H9 (cell line): ENCODE data around the gene STYXL2. TPM values are rescaled to one million over a fixed set of nuclear protein-coding genes. Genes with fewer than 3 reads are reported as not detected.

Experiments
- DNase-seq: peaks from one replicate; pipeline ENCODE4 v3.0.0-alpha.2; 2017
- H2AFZ ChIP-seq: one replicate; pipeline ENCODE4 v1.6.1; 2013; ENCODE audit warnings: mild to moderate bottlenecking, low read length, control low read depth, moderate library complexity
- H2AK5ac ChIP-seq: 2 replicates; pipeline ENCODE4 v1.6.1; 2013; ENCODE audit warnings: low read length, control low read depth, mixed read lengths; ENCODE audit not compliant: insufficient read length
- H2BK120ac ChIP-seq: one replicate; pipeline ENCODE4 v1.6.1; 2013; ENCODE audit warnings: low read depth, mild to moderate bottlenecking, low read length, control low read depth, inconsistent platforms; ENCODE audit not compliant: poor library complexity, severe bottlenecking
- H2BK12ac ChIP-seq: 2 replicates; pipeline ENCODE4 v1.6.1; 2013; ENCODE audit warnings: low read length, control low read depth, mixed read lengths, low read depth; ENCODE audit not compliant: insufficient read length
- H2BK15ac ChIP-seq: 2 replicates; pipeline ENCODE4 v1.6.1; 2013; ENCODE audit warnings: low read depth, low read length, control low read depth
- H2BK20ac ChIP-seq: one replicate; pipeline ENCODE4 v1.6.1; 2013; ENCODE audit warnings: low read depth, mild to moderate bottlenecking, low read length, control low read depth, inconsistent platforms; ENCODE audit not compliant: poor library complexity, severe bottlenecking
- H2BK5ac ChIP-seq: 2 replicates; pipeline ENCODE4 v1.6.1; 2013; ENCODE audit warnings: low read length, control low read depth, mixed read lengths; ENCODE audit not compliant: insufficient read length
- H3K14ac ChIP-seq: 2 replicates; pipeline ENCODE4 v1.6.1; 2013; ENCODE audit warnings: low read length, control low read depth; ENCODE audit not compliant: insufficient read depth
- H3K18ac ChIP-seq: 2 replicates; pipeline ENCODE4 v1.6.1; 2013; ENCODE audit warnings: low read depth, mild to moderate bottlenecking, mixed read lengths, low read length, control low read depth; ENCODE audit not compliant: insufficient read length
- H3K23ac ChIP-seq: 2 replicates; pipeline ENCODE4 v1.6.1; 2013; ENCODE audit warnings: low read length, control low read depth, mixed read lengths, low read depth; ENCODE audit not compliant: insufficient read length
- H3K23me2 ChIP-seq: 2 replicates; pipeline ENCODE4 v1.6.1; 2013; ENCODE audit warnings: low read depth, mild to moderate bottlenecking, mixed read lengths, low read length, control low read depth; ENCODE audit not compliant: insufficient read length, poor library complexity, severe bottlenecking
- H3K27ac ChIP-seq: 2 replicates; pipeline ENCODE4 v1.5.1; 2013; ENCODE audit warnings: low read length, control low read depth, mixed read lengths, low read depth; ENCODE audit not compliant: insufficient read length
- H3K27me3 ChIP-seq: 2 replicates; pipeline ENCODE4 v1.6.1; 2013; ENCODE audit warnings: low read length, control low read depth, inconsistent platforms; ENCODE audit not compliant: insufficient read depth
- H3K4ac ChIP-seq: 2 replicates; pipeline ENCODE4 v1.6.1; 2013; ENCODE audit warnings: low read depth, mild to moderate bottlenecking, control low read depth, inconsistent platforms, low read length, moderate library complexity
- H3K4me1 ChIP-seq: 2 replicates; pipeline ENCODE4 v1.6.1; 2013; ENCODE audit warnings: low read length, control low read depth, inconsistent platforms; ENCODE audit not compliant: insufficient read depth
- H3K4me2 ChIP-seq: 2 replicates; pipeline ENCODE4 v1.6.1; 2013; ENCODE audit warnings: low read length, control low read depth, mixed read lengths; ENCODE audit not compliant: insufficient read length, insufficient read depth
- H3K56ac ChIP-seq: 2 replicates; pipeline ENCODE4 v1.6.1; 2013; ENCODE audit warnings: low read depth, mild to moderate bottlenecking, mixed read lengths, low read length, control low read depth; ENCODE audit not compliant: insufficient read length
- H3K79me1 ChIP-seq: 2 replicates; pipeline ENCODE4 v1.6.1; 2013; ENCODE audit warnings: low read depth, mild to moderate bottlenecking, moderate library complexity, low read length, control low read depth, inconsistent platforms; ENCODE audit not compliant: insufficient read depth, poor library complexity, severe bottlenecking
- H3K79me2 ChIP-seq: 2 replicates; pipeline ENCODE4 v1.6.1; 2013; ENCODE audit warnings: low read length, control low read depth, inconsistent platforms; ENCODE audit not compliant: insufficient read depth
- H3K9ac ChIP-seq: 2 replicates; pipeline ENCODE4 v1.6.1; 2013; ENCODE audit warnings: low read length, control low read depth, mixed read lengths; ENCODE audit not compliant: insufficient read length; ENCODE audit errors: extremely low read depth
- H3K9me3 ChIP-seq: one replicate; pipeline ENCODE4 v1.6.1; 2013; ENCODE audit warnings: low read depth, low read length, inconsistent platforms; ENCODE audit not compliant: control insufficient read depth
- H3T11ph ChIP-seq: one replicate; pipeline ENCODE4 v1.6.1; 2013; ENCODE audit warnings: mild to moderate bottlenecking, low read length, control low read depth, inconsistent platforms
- H4K20me1 ChIP-seq: one replicate; pipeline ENCODE4 v1.6.1; 2013; ENCODE audit not compliant: control insufficient read depth, insufficient read length, insufficient read depth
- H4K5ac ChIP-seq: 2 replicates; pipeline ENCODE4 v1.6.1; 2013; ENCODE audit warnings: low read depth, mild to moderate bottlenecking, mixed read lengths, low read length, control low read depth; ENCODE audit not compliant: insufficient read length
- H4K8ac ChIP-seq: replicated peaks from 2 replicates; pipeline ENCODE4 v1.6.1; 2013; ENCODE audit warnings: low read length, control low read depth, mixed read lengths, low read depth; ENCODE audit not compliant: insufficient read length
- H4K91ac ChIP-seq: 2 replicates; pipeline ENCODE4 v1.6.1; 2013; ENCODE audit warnings: low read depth, mild to moderate bottlenecking, moderate library complexity, mixed read lengths, low read length, control low read depth; ENCODE audit not compliant: insufficient read length
- H3K27ac Mint-ChIP-seq, 3 experiments: 2 replicates in 2 of 3; 3 replicates in 1 of 3; pipeline ENCODE4 v1.8.0; 2020 to 2021; ENCODE audit warnings: mixed read lengths in 3 of 3, mild to moderate bottlenecking in 1 of 3, moderate library complexity in 1 of 3
- H3K27me3 Mint-ChIP-seq: 2 replicates; pipeline ENCODE4 v1.8.0; 2021; ENCODE audit warnings: low read depth, mild to moderate bottlenecking, moderate library complexity, mixed read lengths
- H3K36me3 Mint-ChIP-seq, 3 experiments: 2 replicates in 2 of 3; 3 replicates in 1 of 3; pipeline ENCODE4 v1.8.0; 2020 to 2021; ENCODE audit warnings: low read depth in 3 of 3, mixed read lengths in 3 of 3; ENCODE audit not compliant: insufficient read depth in 1 of 3
- H3K4me1 Mint-ChIP-seq, 2 experiments: 2 replicates each; pipeline ENCODE4 v1.8.0; 2020; ENCODE audit warnings: mixed read lengths in 2 of 2
- H3K4me3 Mint-ChIP-seq, 2 experiments: 2 replicates in 1 of 2; 3 replicates in 1 of 2; pipeline ENCODE4 v1.8.0; 2020 to 2021; ENCODE audit warnings: mild to moderate bottlenecking in 2 of 2, mixed read lengths in 2 of 2, moderate library complexity in 1 of 2
- H3K9me3 Mint-ChIP-seq, 2 experiments: 2 replicates in 1 of 2; 3 replicates in 1 of 2; pipeline ENCODE4 v1.8.0; 2020; ENCODE audit warnings: mild to moderate bottlenecking in 2 of 2, mixed read lengths in 2 of 2, moderate library complexity in 1 of 2
- WGBS: extraction: QIAGEN DNeasy Blood & Tissue Kit; methylation state at CpG from one replicate; pipeline ENCODE4 v1.1.7; 2013; ENCODE audit warnings: missing lambda C conversion rate, low lambda C conversion rate, mixed read lengths; ENCODE audit not compliant: insufficient read length; ENCODE audit errors: extremely low coverage; 5-methylcytosine and 5-hydroxymethylcytosine counted together
- total RNA-seq: library from RNA; stranded (reverse); gene quantifications from 2 replicates; pipeline ENCODE4 v1.2.1, GENCODE V29; 2021
- TF ChIP-seq, protein P1 (sequence below): fragments of 200-600 bp; sonication (generic); conservative IDR thresholded peaks from 3 replicates; pipeline ENCODE4 v1.8.0; 2021; ENCODE audit warnings: antibody characterized with exemption, mild to moderate bottlenecking

Gene STYXL2
- total RNA-seq, 1 experiment from 2014 or later: 0.09 TPM

DNA sequence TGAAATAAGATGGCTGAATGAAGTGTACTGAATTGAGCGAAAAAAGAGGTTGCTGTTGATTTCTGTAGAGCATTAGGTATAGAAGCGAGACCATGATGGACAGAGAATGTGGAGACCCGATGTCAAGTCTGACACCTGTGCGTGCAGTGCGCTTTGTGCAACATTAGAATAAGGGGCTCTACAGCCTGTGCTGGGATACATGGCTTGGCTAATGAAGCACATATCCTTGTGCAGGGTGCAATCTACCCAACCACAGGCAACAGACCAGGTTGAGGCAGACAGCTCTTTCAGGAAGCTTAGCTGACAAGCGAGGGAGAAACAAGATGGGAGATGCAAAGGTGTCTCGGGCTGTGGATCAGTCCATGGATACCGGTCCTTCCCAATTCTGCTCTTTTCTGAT, 22.6 kb upstream of the STYXL2 start:
- no peaks in the 10 kb centered on the region for H4K20me1 ChIP-seq
- no peak overlapping the region for H2AFZ ChIP-seq
- TF ChIP-seq, protein P1, sequence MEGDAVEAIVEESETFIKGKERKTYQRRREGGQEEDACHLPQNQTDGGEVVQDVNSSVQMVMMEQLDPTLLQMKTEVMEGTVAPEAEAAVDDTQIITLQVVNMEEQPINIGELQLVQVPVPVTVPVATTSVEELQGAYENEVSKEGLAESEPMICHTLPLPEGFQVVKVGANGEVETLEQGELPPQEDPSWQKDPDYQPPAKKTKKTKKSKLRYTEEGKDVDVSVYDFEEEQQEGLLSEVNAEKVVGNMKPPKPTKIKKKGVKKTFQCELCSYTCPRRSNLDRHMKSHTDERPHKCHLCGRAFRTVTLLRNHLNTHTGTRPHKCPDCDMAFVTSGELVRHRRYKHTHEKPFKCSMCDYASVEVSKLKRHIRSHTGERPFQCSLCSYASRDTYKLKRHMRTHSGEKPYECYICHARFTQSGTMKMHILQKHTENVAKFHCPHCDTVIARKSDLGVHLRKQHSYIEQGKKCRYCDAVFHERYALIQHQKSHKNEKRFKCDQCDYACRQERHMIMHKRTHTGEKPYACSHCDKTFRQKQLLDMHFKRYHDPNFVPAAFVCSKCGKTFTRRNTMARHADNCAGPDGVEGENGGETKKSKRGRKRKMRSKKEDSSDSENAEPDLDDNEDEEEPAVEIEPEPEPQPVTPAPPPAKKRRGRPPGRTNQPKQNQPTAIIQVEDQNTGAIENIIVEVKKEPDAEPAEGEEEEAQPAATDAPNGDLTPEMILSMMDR: no peak
- H4K8ac ChIP-seq: no peak overlapping the region
- H3K79me1 ChIP-seq: no peaks in the 10 kb centered on the region
- H3K9me3 ChIP-seq: no peaks in the 10 kb centered on the region
- H3K27ac ChIP-seq: no peak overlapping the region
- no peak overlapping the region for H3K18ac ChIP-seq
- no peak overlapping the region for H3K27ac Mint-ChIP-seq
- H2BK15ac ChIP-seq: no peak overlapping the region
- no peak overlapping the region for H3K56ac ChIP-seq
- H3K9me3 Mint-ChIP-seq: no peaks in the 10 kb centered on the region
- H3K14ac ChIP-seq: no peak overlapping the region; the same call in 1 of the 2 replicates
- no peaks in the 10 kb centered on the region for H3K4me1 ChIP-seq
- no peak for DNase-seq
- no peak overlapping the region for H2AK5ac ChIP-seq
- no peak overlapping the region for H3K4ac ChIP-seq
- no peaks in the 10 kb centered on the region for H3K27me3 ChIP-seq
- H2BK120ac ChIP-seq: no peak overlapping the region
- H2BK12ac ChIP-seq: no peak overlapping the region
- WGBS: no CpG with 5 or more reads among the region's 8 CpGs
- H4K91ac ChIP-seq: no peak overlapping the region
- H2BK5ac ChIP-seq: no peak overlapping the region
- H3T11ph ChIP-seq: no peak overlapping the region
- no peak overlapping the region for H3K4me3 Mint-ChIP-seq
- peaks cover 7 to 14% of the 10 kb centered on the region in 2 experiments for H3K4me1 Mint-ChIP-seq
- H3K23ac ChIP-seq: no peak overlapping the region
- peaks cover 2% of the 10 kb centered on the region for H3K27me3 Mint-ChIP-seq
- H3K79me2 ChIP-seq: no peaks in the 10 kb centered on the region
- no peak overlapping the region for H2BK20ac ChIP-seq
- no peak overlapping the region for H4K5ac ChIP-seq
- H3K23me2 ChIP-seq: peaks cover 3% of the 10 kb centered on the region
- no peaks in the 10 kb centered on the region for H3K36me3 Mint-ChIP-seq
- no peak overlapping the region for H3K4me2 ChIP-seq
- H3K9ac ChIP-seq: no peak overlapping the region
